ENCODE data around the gene SDF4.
A peak's percentile ranks its signal among the peaks of the same experiment; 100 is the strongest.

SDF4 gene

DNA sequence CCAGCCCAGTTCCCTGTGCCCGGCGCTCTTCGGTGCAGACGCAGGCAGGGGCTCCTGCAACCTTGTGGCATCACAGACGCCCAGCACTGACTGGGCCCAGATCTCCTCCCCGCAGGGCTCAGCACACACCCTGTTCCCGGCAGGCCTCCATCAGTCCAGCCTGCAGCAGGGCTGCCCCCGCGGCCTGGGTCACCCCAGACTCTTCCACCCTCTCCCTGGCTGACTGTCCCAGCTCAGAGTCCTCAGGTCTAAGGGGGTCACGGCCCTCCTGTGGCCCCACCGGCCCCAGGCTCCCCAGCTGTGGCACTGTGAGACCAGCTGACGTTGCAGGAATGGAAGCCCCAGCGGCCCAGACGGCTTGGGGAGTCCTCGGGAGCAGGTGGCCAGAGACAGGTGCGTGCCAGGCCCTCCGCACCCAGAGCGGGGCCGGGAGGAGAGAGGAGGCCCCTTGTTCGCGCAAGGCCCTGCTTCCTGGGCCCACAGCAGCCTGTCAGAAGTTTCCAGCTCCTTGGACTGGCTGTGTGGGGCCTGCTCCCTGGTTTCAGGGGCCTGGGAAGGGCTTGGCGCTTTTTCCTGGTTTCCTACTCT is 4.5 kb upstream of the SDF4 start:
- Histone ChIP-seq H3K9me3 (ENCODE audit: control insufficient read depth, insufficient read depth, low read depth, low read length) (no peaks in the 10 kb centered on the region), H3K27ac (ENCODE audit: extremely low read depth, low read depth, low read length) (peak overlapping the region; percentile 37; the same call in 1 of the 2 replicates), H3K4me3 (ENCODE audit: low read depth, low read length) (no peak overlapping the region), H3K36me3 (ENCODE audit: control insufficient read depth in 2 of 2, insufficient read depth in 1 of 2, low read length in 2 of 2) (peaks cover 0 to 10% of the 10 kb centered on the region in 2 experiments; a peak in 1 of 3 replicates), H3K4me1 (ENCODE audit: control insufficient read depth, insufficient read depth, low read length) (no peaks in the 10 kb centered on the region; the same call in 1 of the 2 replicates)
- TF ChIP-seq, protein P1, sequence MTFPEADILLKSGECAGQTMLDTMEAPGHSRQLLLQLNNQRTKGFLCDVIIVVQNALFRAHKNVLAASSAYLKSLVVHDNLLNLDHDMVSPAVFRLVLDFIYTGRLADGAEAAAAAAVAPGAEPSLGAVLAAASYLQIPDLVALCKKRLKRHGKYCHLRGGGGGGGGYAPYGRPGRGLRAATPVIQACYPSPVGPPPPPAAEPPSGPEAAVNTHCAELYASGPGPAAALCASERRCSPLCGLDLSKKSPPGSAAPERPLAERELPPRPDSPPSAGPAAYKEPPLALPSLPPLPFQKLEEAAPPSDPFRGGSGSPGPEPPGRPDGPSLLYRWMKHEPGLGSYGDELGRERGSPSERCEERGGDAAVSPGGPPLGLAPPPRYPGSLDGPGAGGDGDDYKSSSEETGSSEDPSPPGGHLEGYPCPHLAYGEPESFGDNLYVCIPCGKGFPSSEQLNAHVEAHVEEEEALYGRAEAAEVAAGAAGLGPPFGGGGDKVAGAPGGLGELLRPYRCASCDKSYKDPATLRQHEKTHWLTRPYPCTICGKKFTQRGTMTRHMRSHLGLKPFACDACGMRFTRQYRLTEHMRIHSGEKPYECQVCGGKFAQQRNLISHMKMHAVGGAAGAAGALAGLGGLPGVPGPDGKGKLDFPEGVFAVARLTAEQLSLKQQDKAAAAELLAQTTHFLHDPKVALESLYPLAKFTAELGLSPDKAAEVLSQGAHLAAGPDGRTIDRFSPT (tag by site-specific recombination; IDR thresholded peaks at IDR 0.05), result 0 out of 2 replicates have a peak, but pooled peaks have one; percentile 35
- TF ChIP-seq, protein P2, sequence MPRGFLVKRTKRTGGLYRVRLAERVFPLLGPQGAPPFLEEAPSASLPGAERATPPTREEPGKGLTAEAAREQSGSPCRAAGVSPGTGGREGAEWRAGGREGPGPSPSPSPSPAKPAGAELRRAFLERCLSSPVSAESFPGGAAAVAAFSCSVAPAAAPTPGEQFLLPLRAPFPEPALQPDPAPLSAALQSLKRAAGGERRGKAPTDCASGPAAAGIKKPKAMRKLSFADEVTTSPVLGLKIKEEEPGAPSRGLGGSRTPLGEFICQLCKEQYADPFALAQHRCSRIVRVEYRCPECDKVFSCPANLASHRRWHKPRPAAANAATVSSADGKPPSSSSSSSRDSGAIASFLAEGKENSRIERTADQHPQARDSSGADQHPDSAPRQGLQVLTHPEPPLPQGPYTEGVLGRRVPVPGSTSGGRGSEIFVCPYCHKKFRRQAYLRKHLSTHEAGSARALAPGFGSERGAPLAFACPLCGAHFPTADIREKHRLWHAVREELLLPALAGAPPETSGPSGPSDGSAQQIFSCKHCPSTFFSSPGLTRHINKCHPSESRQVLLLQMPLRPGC (tag by site-specific recombination; IDR thresholded peaks at IDR 0.05), result no peak
- TF ChIP-seq ZIC2 (tag by site-specific recombination; IDR thresholded peaks at IDR 0.05), result 0 out of 2 replicates have a peak, but pooled peaks have one; percentile 16
- TF ChIP-seq REPIN1 (tag by site-specific recombination; IDR thresholded peaks at IDR 0.05; ENCODE audit: low read depth), result no peak
- peak; percentile 28; the same call in 1 of the 2 replicates for TF ChIP-seq ZBTB20 (tag by site-specific recombination; IDR thresholded peaks at IDR 0.05)
- TF ChIP-seq BCL11B (tag by site-specific recombination; IDR thresholded peaks at IDR 0.05; ENCODE audit: low read depth), result peak; percentile 10; the same call in 1 of the 2 replicates
- peak; percentile 69 for TF ChIP-seq ZFP69B (tag by site-specific recombination; IDR thresholded peaks at IDR 0.05)
- no peak for TF ChIP-seq ZXDB (tag by site-specific recombination; IDR thresholded peaks at IDR 0.05)
- 0 out of 2 replicates have a peak, but pooled peaks have one; percentile 17 for TF ChIP-seq ZBTB48 (tag by site-specific recombination; IDR thresholded peaks at IDR 0.05)
- peak; percentile 50; the same call in 1 of the 2 replicates for TF ChIP-seq ZBTB8A (tag by site-specific recombination; IDR thresholded peaks at IDR 0.05)
- peak; percentile 66 for TF ChIP-seq ZNF600 (tag by site-specific recombination; IDR thresholded peaks at IDR 0.05)
- ChIA-PET POLR2A (interaction anchor here (0.6 to 0.9 kb wide), 2 partner anchors 21 to 142 kb away, joined by 3 read pairs; no protein-coding TSS in a partner anchor), CTCF (interaction anchor here (3.2 kb wide), 1 partner anchor 114 kb away, joined by 13 read pairs; no protein-coding TSS in a partner anchor)

DNA sequence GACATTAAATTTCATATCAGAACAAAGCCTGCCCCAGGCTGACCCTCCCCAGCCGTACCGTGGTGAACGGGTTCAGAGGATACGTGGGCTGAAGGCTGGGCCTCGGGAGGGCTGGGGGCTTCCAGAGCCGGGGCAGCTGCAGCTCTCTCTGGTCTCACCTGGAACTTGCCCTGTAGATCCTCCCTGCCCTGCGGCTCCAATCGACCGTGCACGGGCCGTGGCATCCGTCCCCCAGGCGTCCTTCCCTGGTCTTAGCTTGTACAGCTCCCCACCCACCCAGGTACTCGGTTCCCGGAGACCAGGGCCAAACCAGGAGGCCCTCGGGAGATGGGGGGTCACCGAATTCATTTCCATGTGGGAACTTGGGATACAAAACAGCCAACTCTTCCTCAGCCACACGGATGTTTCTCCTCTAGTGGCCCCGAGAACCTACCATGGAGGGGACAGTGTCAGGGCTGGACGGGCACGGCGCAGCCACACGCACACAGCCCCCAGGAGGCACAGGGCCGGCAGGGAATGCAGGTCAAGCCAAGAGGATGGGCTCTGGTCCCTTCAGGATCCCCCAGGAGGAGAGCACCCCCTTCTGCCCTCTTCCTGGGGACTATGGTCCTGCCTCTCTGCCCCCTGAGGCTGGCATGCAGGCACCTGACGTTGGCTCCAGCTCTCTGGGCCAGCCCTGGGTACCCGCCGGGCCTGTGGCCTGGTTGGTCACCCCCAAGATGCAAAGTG is 3.4 kb upstream of the SDF4 start:
- no peaks in the 10 kb centered on the region for H3K9me3 ChIP-seq (ENCODE audit: control insufficient read depth, insufficient read depth, low read depth, low read length)
- ChIA-PET POLR2A (no interaction called here), CTCF (interaction anchor here (0.6 kb wide), 1 partner anchor 29 kb away, joined by 3 read pairs; no protein-coding TSS in a partner anchor)
- TF ChIP-seq ZNF549 (tag by site-specific recombination; IDR thresholded peaks at IDR 0.05) (no peak), ZNF626 (tag by site-specific recombination; IDR thresholded peaks at IDR 0.05) (no peak), ZNF555 (tag by site-specific recombination; conservative IDR thresholded peaks at IDR 0.05) (no peak), ZNF596 (tag by site-specific recombination; IDR thresholded peaks at IDR 0.05) (no peak), GLIS2 (tag by site-specific recombination; IDR thresholded peaks at IDR 0.05) (peak; percentile 52), ZNF16 (tag by site-specific recombination; IDR thresholded peaks at IDR 0.05; ENCODE audit: low read depth) (no peak)
- TF ChIP-seq, protein P3, sequence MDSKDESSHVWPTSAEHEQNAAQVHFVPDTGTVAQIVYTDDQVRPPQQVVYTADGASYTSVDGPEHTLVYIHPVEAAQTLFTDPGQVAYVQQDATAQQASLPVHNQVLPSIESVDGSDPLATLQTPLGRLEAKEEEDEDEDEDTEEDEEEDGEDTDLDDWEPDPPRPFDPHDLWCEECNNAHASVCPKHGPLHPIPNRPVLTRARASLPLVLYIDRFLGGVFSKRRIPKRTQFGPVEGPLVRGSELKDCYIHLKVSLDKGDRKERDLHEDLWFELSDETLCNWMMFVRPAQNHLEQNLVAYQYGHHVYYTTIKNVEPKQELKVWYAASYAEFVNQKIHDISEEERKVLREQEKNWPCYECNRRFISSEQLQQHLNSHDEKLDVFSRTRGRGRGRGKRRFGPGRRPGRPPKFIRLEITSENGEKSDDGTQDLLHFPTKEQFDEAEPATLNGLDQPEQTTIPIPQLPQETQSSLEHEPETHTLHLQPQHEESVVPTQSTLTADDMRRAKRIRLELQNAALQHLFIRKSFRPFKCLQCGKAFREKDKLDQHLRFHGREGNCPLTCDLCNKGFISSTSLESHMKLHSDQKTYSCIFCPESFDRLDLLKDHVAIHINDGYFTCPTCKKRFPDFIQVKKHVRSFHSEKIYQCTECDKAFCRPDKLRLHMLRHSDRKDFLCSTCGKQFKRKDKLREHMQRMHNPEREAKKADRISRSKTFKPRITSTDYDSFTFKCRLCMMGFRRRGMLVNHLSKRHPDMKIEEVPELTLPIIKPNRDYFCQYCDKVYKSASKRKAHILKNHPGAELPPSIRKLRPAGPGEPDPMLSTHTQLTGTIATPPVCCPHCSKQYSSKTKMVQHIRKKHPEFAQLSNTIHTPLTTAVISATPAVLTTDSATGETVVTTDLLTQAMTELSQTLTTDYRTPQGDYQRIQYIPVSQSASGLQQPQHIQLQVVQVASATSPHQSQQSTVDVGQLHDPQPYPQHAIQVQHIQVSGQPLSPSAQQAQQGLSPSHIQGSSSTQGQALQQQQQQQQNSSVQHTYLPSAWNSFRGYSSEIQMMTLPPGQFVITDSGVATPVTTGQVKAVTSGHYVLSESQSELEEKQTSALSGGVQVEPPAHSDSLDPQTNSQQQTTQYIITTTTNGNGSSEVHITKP (tag by site-specific recombination; IDR thresholded peaks at IDR 0.05), result peak; percentile 8; the same call in 1 of the 2 replicates
- TF ChIP-seq, protein P1 (tag by site-specific recombination; IDR thresholded peaks at IDR 0.05), result 0 out of 2 replicates have a peak, but pooled peaks have one; percentile 64
- peaks cover 0 to 10% of the 10 kb centered on the region in 2 experiments; a peak in 1 of 3 replicates for H3K36me3 ChIP-seq (ENCODE audit: control insufficient read depth in 2 of 2, insufficient read depth in 1 of 2, low read length in 2 of 2)
- H3K27ac ChIP-seq (ENCODE audit: extremely low read depth, low read depth, low read length), result no peak overlapping the region; the same call in 1 of the 2 replicates
- no peak overlapping the region for H3K4me3 ChIP-seq (ENCODE audit: low read depth, low read length)
- H3K4me1 ChIP-seq (ENCODE audit: control insufficient read depth, insufficient read depth, low read length), result no peaks in the 10 kb centered on the region; the same call in 1 of the 2 replicates
